Measurements from ENCODE around the gene KCNJ1. TPM values are rescaled to one million over a fixed set of nuclear protein-coding genes. Genes with fewer than 3 reads are reported as not detected.

KCNJ1 gene
- total RNA-seq, 3 donors from 2014 or later (not counting 1 experiment from before 2014, with no cell fraction given), result not detected

GRCh38 chr11:128814856-128815705 is 52.0 kb downstream of the KCNJ1 start:
- H3K27me3 Mint-ChIP-seq (ENCODE audit: low read depth in 2 of 2), result no peaks in the 10 kb centered on the region
- Histone ChIP-seq H3K36me3 (ENCODE audit: control insufficient read depth, insufficient read depth, low read length) (peaks cover 66% of the 10 kb centered on the region), H3K27ac (ENCODE audit: low read length) (no peak overlapping the region), H3K9me3 (ENCODE audit: control insufficient read depth, insufficient read depth, low read length) (no peaks in the 10 kb centered on the region), H3K4me1 (ENCODE audit: control insufficient read depth, insufficient read depth, low read length) (no peaks in the 10 kb centered on the region), H3K27me3 (ENCODE audit: control insufficient read depth, insufficient read depth, low read length) (no peaks in the 10 kb centered on the region), H3K4me3 (ENCODE audit: low read length) (no peak overlapping the region)
- ATAC-seq, result no peak
- intact Hi-C loops (cut with micrococcal nuclease), result no loop called here
- H3K36me3 Mint-ChIP-seq, result peaks cover 6% of the 10 kb centered on the region
- peak overlapping the region in 1 of 2 donors; percentile 29 for H3K27ac Mint-ChIP-seq
- WGBS (ENCODE audit: insufficient coverage), result 78% methylated on average over 8 of the region's 9 CpGs
- peaks cover 13 to 33% of the 10 kb centered on the region in 2 donors for H3K4me1 Mint-ChIP-seq
- no peak for TF ChIP-seq CTCF (IDR thresholded peaks at IDR 0.05)
- DNase-seq, result no peak
- H3K4me3 Mint-ChIP-seq, result no peak overlapping the region
- no peaks in the 10 kb centered on the region for H3K9me3 Mint-ChIP-seq

- DNase-seq (no peak), ATAC-seq (no peak)
- H3K9me3 ChIP-seq (ENCODE audit: control insufficient read depth, insufficient read depth, low read length), result no peaks in the 10 kb centered on the region
- H3K27ac Mint-ChIP-seq, result peak overlapping the region; percentile 29 to 33
- no peaks in the 10 kb centered on the region for H3K4me1 ChIP-seq (ENCODE audit: control insufficient read depth, insufficient read depth, low read length)
- peaks cover 13 to 28% of the 10 kb centered on the region in 2 donors for H3K4me1 Mint-ChIP-seq
- no peak overlapping the region for H3K27ac ChIP-seq (ENCODE audit: low read length)
- no peaks in the 10 kb centered on the region for H3K27me3 Mint-ChIP-seq (ENCODE audit: low read depth in 2 of 2)
- peaks cover 6% of the 10 kb centered on the region for H3K36me3 Mint-ChIP-seq
- no peaks in the 10 kb centered on the region for H3K27me3 ChIP-seq (ENCODE audit: control insufficient read depth, insufficient read depth, low read length)
- peaks cover 74% of the 10 kb centered on the region for H3K36me3 ChIP-seq (ENCODE audit: control insufficient read depth, insufficient read depth, low read length)
- TF ChIP-seq CTCF (IDR thresholded peaks at IDR 0.05), result no peak
- no peak overlapping the region for H3K4me3 Mint-ChIP-seq
- 96% methylated on average over 4 of the region's 4 CpGs for WGBS (ENCODE audit: insufficient coverage)
- intact Hi-C loops (cut with micrococcal nuclease), result no loop called here
- H3K9me3 Mint-ChIP-seq, result no peaks in the 10 kb centered on the region
- no peak overlapping the region for H3K4me3 ChIP-seq (ENCODE audit: low read length)
Observed at GRCh38 chr11:128813729-128814128, 53.4 kb downstream of the KCNJ1 start.

- intact Hi-C loops (cut with micrococcal nuclease), result no loop called here
- no peak overlapping the region for H3K4me3 ChIP-seq (ENCODE audit: low read length)
- H3K4me3 Mint-ChIP-seq, result no peak overlapping the region
- no peak overlapping the region for H3K27ac ChIP-seq (ENCODE audit: low read length)
- no peak for ATAC-seq
- DNase-seq, result no peak
- H3K4me1 ChIP-seq (ENCODE audit: control insufficient read depth, insufficient read depth, low read length), result no peaks in the 10 kb centered on the region
- no peaks in the 10 kb centered on the region for H3K9me3 Mint-ChIP-seq
- peak overlapping the region; percentile 69 to 72 for H3K27ac Mint-ChIP-seq
- peaks cover 83% of the 10 kb centered on the region for H3K36me3 ChIP-seq (ENCODE audit: control insufficient read depth, insufficient read depth, low read length)
- no peak for TF ChIP-seq CTCF (IDR thresholded peaks at IDR 0.05)
- peaks cover 6% of the 10 kb centered on the region for H3K36me3 Mint-ChIP-seq
- WGBS (ENCODE audit: insufficient coverage), result 73% methylated on average over 8 of the region's 8 CpGs
- no peaks in the 10 kb centered on the region for H3K27me3 Mint-ChIP-seq (ENCODE audit: low read depth in 2 of 2)
- H3K27me3 ChIP-seq (ENCODE audit: control insufficient read depth, insufficient read depth, low read length), result no peaks in the 10 kb centered on the region
- H3K9me3 ChIP-seq (ENCODE audit: control insufficient read depth, insufficient read depth, low read length), result no peaks in the 10 kb centered on the region
- H3K4me1 Mint-ChIP-seq, result peaks cover 22 to 33% of the 10 kb centered on the region in 2 donors
Observed at GRCh38 chr11:128810784-128811514, 56.1 kb downstream of the KCNJ1 start.

Data from natural killer cell (primary cell).